Peyer's patch (tissue), 4 donors: ENCODE results near the gene ALX3. TPM values are rescaled to one million over a fixed set of nuclear protein-coding genes. Genes with fewer than 3 reads are reported as not detected.
"Not testable (repeated sequence)": the region's sequence is repeated elsewhere in the genome, so short reads cannot be mapped to it uniquely, and the experiment has no call there.

ENCODE experiments used
- DNase-seq, 3 donors: peaks; one replicate each; pipeline ENCODE4 v3.0.0-alpha.2; 2017 to 2019
- H3K27ac ChIP-seq, 4 donors: fragments of 200-600 bp; sonication (generic); one replicate each; pipeline ENCODE4 v1.5.1; 2016 to 2019
- H3K27me3 ChIP-seq, 2 donors: fragments of 200-600 bp; sonication (generic); one replicate each; pipeline ENCODE4 v1.5.1; 2019
- H3K36me3 ChIP-seq, 3 donors: fragments of 200-600 bp; sonication (generic); one replicate each; pipeline ENCODE4 v1.5.1; 2016 to 2019
- H3K4me1 ChIP-seq, 4 donors: fragments of 200-600 bp; sonication (generic); one replicate each; pipeline ENCODE4 v1.5.1; 2016 to 2019
- H3K4me3 ChIP-seq, 4 donors: fragments of 200-600 bp; sonication (generic); 1 replicate in 3 of 4; 2 replicates in 1 of 4; pipeline ENCODE4 v1.5.1; 2016 to 2019; ENCODE audit warnings: mild to moderate bottlenecking in 1 of 4
- H3K9me3 ChIP-seq, 4 donors: fragments of 200-600 bp; sonication (generic); one replicate each; pipeline ENCODE4 v1.5.1; 2016 to 2019; ENCODE audit warnings: mild to moderate bottlenecking in 1 of 4
- POLR2A ChIP-seq, 2 donors: fragments of 450-650 bp; IDR thresholded peaks; one replicate each; pipeline ENCODE4 v1.5.1; 2017; ENCODE audit warnings: antibody characterized with exemption in 2 of 2, mild to moderate bottlenecking in 2 of 2, moderate library complexity in 2 of 2
- total RNA-seq, 4 donors: library from RNA; depleted of rRNA; stranded (reverse); fragments of >200 nt; gene quantifications; one replicate each; pipeline ENCODE4 v1.1.0, GENCODE V29; 2016
- TF ChIP-seq, protein P1 (sequence below), 6 experiments: fragments of 450-650 bp in 4 of 6; fragments of 200-600 bp in 2 of 6; sonication (generic) in 1 of 6; IDR thresholded peaks; one replicate each; pipeline ENCODE4 v1.5.1; 2017 to 2019; ENCODE audit warnings: antibody characterized with exemption in 6 of 6, mild to moderate bottlenecking in 3 of 6, moderate library complexity in 1 of 6

ALX3 gene
- total RNA-seq, 4 donors from 2014 or later, result not detected

DNA sequence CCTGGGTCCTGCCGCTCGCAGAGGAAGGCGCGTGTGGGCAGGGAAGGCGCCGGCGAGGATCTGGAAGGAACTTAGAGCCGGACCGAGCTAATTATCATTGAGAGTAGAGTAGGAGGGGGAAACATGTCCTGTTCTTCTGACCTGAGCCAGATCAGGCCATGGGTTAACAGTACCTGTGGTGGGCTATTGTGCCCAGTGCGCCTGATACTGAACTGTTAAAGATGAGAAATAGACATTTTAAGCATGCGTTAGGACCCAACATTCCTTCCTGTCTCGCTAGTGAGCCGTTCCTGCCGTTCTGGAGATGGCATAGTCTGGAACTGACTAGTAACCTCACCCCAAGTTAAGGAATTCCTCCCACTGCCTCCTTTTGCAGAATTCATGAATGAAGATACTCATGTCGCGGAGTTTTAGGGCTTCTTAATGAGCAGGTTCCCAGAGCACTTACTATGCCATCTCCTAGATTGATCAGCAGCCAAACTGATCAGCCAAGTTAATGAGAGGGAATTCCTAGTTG, 35.2 kb downstream of the ALX3 start:
- no peaks in the 10 kb centered on the region for H3K27me3 ChIP-seq
- no peaks in the 10 kb centered on the region for H3K9me3 ChIP-seq
- peak overlapping the region; percentile 71 to 94 (median 83) for H3K27ac ChIP-seq
- DNase-seq, result no peak
- peak overlapping the region; percentile 66 to 100 (median 84) for H3K4me3 ChIP-seq
- TF ChIP-seq POLR2A (IDR thresholded peaks at IDR 0.05), result no peak
- TF ChIP-seq, protein P1, sequence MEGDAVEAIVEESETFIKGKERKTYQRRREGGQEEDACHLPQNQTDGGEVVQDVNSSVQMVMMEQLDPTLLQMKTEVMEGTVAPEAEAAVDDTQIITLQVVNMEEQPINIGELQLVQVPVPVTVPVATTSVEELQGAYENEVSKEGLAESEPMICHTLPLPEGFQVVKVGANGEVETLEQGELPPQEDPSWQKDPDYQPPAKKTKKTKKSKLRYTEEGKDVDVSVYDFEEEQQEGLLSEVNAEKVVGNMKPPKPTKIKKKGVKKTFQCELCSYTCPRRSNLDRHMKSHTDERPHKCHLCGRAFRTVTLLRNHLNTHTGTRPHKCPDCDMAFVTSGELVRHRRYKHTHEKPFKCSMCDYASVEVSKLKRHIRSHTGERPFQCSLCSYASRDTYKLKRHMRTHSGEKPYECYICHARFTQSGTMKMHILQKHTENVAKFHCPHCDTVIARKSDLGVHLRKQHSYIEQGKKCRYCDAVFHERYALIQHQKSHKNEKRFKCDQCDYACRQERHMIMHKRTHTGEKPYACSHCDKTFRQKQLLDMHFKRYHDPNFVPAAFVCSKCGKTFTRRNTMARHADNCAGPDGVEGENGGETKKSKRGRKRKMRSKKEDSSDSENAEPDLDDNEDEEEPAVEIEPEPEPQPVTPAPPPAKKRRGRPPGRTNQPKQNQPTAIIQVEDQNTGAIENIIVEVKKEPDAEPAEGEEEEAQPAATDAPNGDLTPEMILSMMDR (IDR thresholded peaks at IDR 0.05), result no peak
- peaks cover 0 to 29% (median 0%) of the 10 kb centered on the region in 3 donors for H3K36me3 ChIP-seq
- H3K4me1 ChIP-seq, result peaks cover 0 to 23% (median 8%) of the 10 kb centered on the region in 4 donors

DNA sequence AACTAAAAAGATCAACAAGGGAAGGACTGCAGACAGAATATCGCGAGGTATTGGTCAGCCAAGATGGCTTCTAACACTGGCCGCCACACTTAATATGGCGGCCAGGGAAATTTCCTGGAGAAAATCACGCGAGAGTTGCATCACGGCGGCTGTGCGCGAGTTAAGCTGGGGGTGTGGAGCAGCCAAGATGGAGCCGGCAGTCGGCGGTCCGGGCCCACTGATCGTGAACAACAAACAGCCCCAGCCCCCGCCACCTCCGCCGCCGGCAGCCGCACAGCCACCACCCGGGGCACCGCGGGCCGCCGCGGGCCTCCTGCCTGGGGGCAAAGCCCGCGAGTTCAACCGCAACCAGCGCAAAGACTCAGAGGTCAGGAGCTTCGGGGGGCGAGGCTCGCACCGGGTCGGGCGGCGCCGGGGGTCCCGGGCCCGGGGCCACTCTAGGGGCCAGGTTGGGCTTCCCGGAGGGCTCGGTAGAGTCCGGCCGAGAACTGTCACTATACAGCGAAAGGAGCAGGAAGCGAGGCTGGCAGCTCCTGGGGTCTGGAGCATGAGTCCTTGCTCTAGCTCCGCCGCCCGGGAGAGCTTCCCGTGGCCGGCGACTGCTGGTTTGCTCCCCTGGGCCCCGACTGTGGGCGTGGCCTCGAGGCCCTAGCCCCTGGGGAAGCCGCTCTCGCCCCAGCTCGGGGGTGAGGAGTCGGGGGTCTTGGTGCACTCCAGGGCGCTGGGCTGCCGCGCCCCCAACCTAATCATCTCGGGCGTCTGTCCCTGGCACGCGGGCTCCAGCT, 35.8 kb downstream of the ALX3 start, which contains the start of gene STRIP1:
Gene STRIP1, plus strand, starts transcription at position 174 of the 785 bp plus-strand sequence. Its CDS starts 14 bp downstream, at position 188.
- Histone ChIP-seq H3K9me3 (no peaks in the 10 kb centered on the region), H3K27me3 (no peaks in the 10 kb centered on the region), H3K27ac (peak within 1 kb of the TSS; percentile 71 to 94 (median 83)), H3K4me1 (peaks cover 0 to 23% (median 8%) of the 10 kb centered on the region in 4 donors), H3K36me3 (peaks cover 0 to 23% (median 0%) of the 10 kb centered on the region in 3 donors), H3K4me3 (peak within 1 kb of the TSS; percentile 66 to 100 (median 84))
- TF ChIP-seq POLR2A (IDR thresholded peaks at IDR 0.05), result peak; percentile 53 to 76
- TF ChIP-seq, protein P1 (IDR thresholded peaks at IDR 0.05), result no peak
- peak; percentile 90 to 97 (median 93) for DNase-seq

DNA sequence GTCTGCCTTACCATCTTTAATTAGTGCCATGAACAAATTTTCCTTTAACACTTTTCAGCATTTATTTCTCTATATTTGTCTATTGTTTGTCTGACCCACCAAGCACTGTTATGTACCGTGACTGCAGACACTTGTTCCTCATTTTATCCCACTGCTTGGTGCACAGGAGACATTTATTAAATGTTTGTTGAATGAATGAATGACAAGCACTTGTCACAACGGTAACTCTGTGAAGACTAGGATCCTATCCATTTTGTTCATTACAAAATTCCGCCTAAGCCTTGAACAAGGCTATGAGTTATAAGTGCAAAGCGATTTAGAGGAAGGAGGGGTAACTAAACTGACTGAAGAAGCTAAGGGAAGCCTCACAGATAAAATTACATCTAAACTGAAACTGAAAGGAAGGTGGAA, 36.4 kb downstream of the ALX3 start:
- peaks cover 0 to 23% (median 8%) of the 10 kb centered on the region in 4 donors for H3K4me1 ChIP-seq
- peak overlapping the region; percentile 71 to 94 (median 83) for H3K27ac ChIP-seq
- H3K36me3 ChIP-seq, result peaks cover 0 to 17% (median 0%) of the 10 kb centered on the region in 3 donors
- TF ChIP-seq, protein P1 (IDR thresholded peaks at IDR 0.05), result no peak
- TF ChIP-seq POLR2A (IDR thresholded peaks at IDR 0.05), result no peak
- DNase-seq, result no peak
- peak overlapping the region; percentile 66 to 100 (median 84) for H3K4me3 ChIP-seq
- H3K9me3 ChIP-seq, result no peaks in the 10 kb centered on the region
- no peaks in the 10 kb centered on the region for H3K27me3 ChIP-seq

DNA sequence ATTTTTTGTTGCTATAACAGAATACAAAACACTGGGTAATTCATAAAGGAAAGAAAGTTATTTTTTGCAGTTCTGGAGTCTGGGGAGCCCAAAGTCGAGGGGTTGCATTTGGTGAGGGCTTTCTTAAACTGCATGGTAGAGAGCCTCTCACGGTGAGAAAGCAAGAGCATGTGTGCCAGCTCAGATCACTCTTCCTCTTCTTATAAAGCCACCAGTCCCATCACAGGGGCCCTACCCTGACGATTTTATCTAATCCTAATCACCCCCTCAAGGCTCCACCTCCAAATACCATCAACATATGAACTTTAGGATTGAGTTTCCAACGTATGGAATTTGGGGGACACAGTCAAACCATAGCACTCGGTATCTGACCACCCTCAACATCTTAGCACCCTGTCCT, 37.1 kb downstream of the ALX3 start:
- TF ChIP-seq, protein P1 (IDR thresholded peaks at IDR 0.05), result no peak
- TF ChIP-seq POLR2A (IDR thresholded peaks at IDR 0.05), result no peak
- H3K36me3 ChIP-seq, result peaks cover 0 to 10% (median 0%) of the 10 kb centered on the region in 3 donors
- peaks cover 0 to 23% (median 8%) of the 10 kb centered on the region in 4 donors for H3K4me1 ChIP-seq
- H3K27me3 ChIP-seq, result no peaks in the 10 kb centered on the region
- no peak for DNase-seq
- no peak overlapping the region for H3K4me3 ChIP-seq
- no peaks in the 10 kb centered on the region for H3K9me3 ChIP-seq
- H3K27ac ChIP-seq, result peak overlapping the region in 2 of 4 donors; percentile 73 to 94

DNA sequence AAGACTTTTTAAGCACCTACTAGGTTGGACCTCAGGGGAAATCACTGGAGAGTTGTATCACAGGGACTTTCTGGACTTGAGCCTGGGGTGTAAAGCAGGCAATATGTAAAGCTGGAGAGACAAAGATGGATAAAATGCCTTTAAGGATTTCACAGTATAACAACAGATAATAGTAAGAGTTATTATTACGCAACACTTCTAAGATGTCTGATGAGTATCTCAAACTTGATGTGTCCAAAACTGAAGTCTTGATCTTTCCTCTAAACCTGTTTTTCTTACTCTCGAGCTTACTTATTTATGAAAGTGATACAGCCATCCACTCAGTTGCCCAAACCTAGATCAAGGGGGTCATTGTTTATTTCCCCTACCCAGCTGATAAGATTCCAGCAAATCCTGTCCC, 38.1 kb downstream of the ALX3 start:
- no peak overlapping the region for H3K27ac ChIP-seq
- no peaks in the 10 kb centered on the region for H3K9me3 ChIP-seq
- peaks cover 0 to 23% (median 8%) of the 10 kb centered on the region in 4 donors for H3K4me1 ChIP-seq
- H3K27me3 ChIP-seq, result no peaks in the 10 kb centered on the region
- TF ChIP-seq, protein P1 (IDR thresholded peaks at IDR 0.05), result no peak
- no peak for TF ChIP-seq POLR2A (IDR thresholded peaks at IDR 0.05)
- H3K36me3 ChIP-seq, result peaks cover 0 to under 1% (median 0%) of the 10 kb centered on the region in 3 donors
- no peak overlapping the region for H3K4me3 ChIP-seq
- no peak for DNase-seq

DNA sequence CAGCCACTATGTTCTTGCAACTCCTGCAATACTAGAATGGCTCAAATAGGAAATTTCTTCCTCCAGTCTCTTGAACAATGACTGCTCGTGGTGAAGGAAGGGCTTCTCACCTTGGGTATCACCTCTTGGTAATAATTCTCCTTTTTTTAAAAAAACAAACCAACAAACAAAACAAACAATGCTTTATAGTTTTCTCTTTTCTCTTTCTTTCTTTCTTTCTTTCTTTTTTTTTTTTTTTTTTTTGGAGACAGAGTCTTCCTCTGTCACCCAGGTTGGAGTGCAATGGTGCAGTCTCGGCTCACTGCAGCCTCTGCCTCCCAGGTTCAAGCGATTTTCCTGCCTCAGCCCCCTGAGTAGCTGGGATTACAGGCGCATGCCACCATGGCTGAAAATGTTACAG, 39.8 kb downstream of the ALX3 start:
- not testable (repeated sequence) for DNase-seq, H3K9me3 ChIP-seq, H3K36me3 ChIP-seq, H3K27me3 ChIP-seq
- Histone ChIP-seq H3K4me3 (peak overlapping the region in 2 of 4 donors; percentile 14 to 21), H3K27ac (peak overlapping the region; percentile 26 to 67 (median 47)), H3K4me1 (peaks cover 0 to 15% (median 6%) of the 10 kb centered on the region in 4 donors)
